AG04450 (cell line): ENCODE results near the gene METTL2B. TPM values are rescaled to one million over a fixed set of nuclear protein-coding genes. Genes with fewer than 3 reads are reported as not detected.

Experiments used
- CTCF ChIA-PET: fragments of 300-600, 350-600 bp; formaldehyde crosslinking; extraction: SDS; loops from one replicate; lab custom pipeline; 2022; ENCODE audit warnings: antibody characterized with exemption, inconsistent platforms; lab: Charles Lee
- POLR2A ChIA-PET: fragments of 350-600 bp; formaldehyde crosslinking; extraction: SDS; loops from one replicate; lab custom pipeline; 2021; ENCODE audit warnings: antibody characterized with exemption, inconsistent platforms; lab: Yijun Ruan, JAX
- DNase-seq: peaks from one replicate; pipeline ENCODE4 v3.0.0-alpha.2; 2011; ENCODE audit warnings: low read depth, low spot score
- H3K27ac ChIP-seq: one replicate; pipeline ENCODE4 v1.5.1; 2012; ENCODE audit warnings: low read depth, low read length, control low read depth
- H3K27me3 ChIP-seq: one replicate; pipeline ENCODE4 v1.6.0; 2012; ENCODE audit warnings: low read length; ENCODE audit not compliant: control insufficient read depth, insufficient read depth
- H3K4me3 ChIP-seq: 2 replicates; pipeline ENCODE4 v1.5.1; 2011; ENCODE audit warnings: mild to moderate bottlenecking, low read depth, low read length, control low read depth
- H3K9me3 ChIP-seq: 2 replicates; pipeline ENCODE4 v1.5.1; 2012; ENCODE audit warnings: low read length; ENCODE audit not compliant: control insufficient read depth, insufficient read depth
- CTCF ChIP-seq: IDR thresholded peaks from 2 replicates; pipeline ENCODE4 v1.5.1; 2011; ENCODE audit warnings: low read depth, low read length, control low read depth, inconsistent platforms
- polyA plus RNA-seq: library from polyadenylated mRNA; depleted of rRNA; stranded (reverse); fragments of >200 nt; gene quantifications from 2 replicates; pipeline ENCODE4 v1.2.3, GENCODE V29; 2011

The METTL2B gene
- polyA plus RNA-seq, 1 experiment, result 25.9 TPM

GRCh38 chr7:128442356-128442755, 34.2 kb upstream of the METTL2B start:
- ChIA-PET POLR2A (no interaction called here), CTCF (interaction anchor here (8.5 kb wide), 1 partner anchor 16 kb away, joined by 95 read pairs; no protein-coding TSS in a partner anchor)
- Histone ChIP-seq H3K4me3 (no peak overlapping the region), H3K9me3 (no peaks in the 10 kb centered on the region), H3K27me3 (peaks cover 12% of the 10 kb centered on the region), H3K27ac (no peak overlapping the region)
- no peak for DNase-seq
- no peak for TF ChIP-seq CTCF

- H3K27me3 ChIP-seq, result peaks cover 14% of the 10 kb centered on the region
- POLR2A ChIA-PET, result interaction anchor here (0.9 kb wide), 1 partner anchor 12 kb away, joined by 3 read pairs; the partner anchor contains the start of gene HILPDA
- CTCF ChIA-PET, result interaction anchor here (1.4 to 8.5 kb wide), 3 partner anchors 16 to 18 kb away, joined by 3 to 95 read pairs (median 5); no protein-coding TSS in a partner anchor
Observed at GRCh38 chr7:128443831-128444600, 32.5 kb upstream of the METTL2B start.

GRCh38 chr7:128446306-128446705, 30.2 kb upstream of the METTL2B start:
- no peak for TF ChIP-seq CTCF
- H3K9me3 ChIP-seq, result no peaks in the 10 kb centered on the region
- ChIA-PET CTCF (interaction anchor here (0.8 to 1.1 kb wide), 2 partner anchors 19 to 21 kb away, joined by 3 to 6 read pairs; no protein-coding TSS in a partner anchor), POLR2A (no interaction called here)
- H3K27ac ChIP-seq, result no peak overlapping the region
- DNase-seq, result no peak
- no peak overlapping the region for H3K4me3 ChIP-seq
- peaks cover 14% of the 10 kb centered on the region for H3K27me3 ChIP-seq

More at GRCh38 chr7:128443831-128444600, 32.5 kb upstream of the METTL2B start:
- no peak overlapping the region for H3K4me3 ChIP-seq
- H3K9me3 ChIP-seq, result no peaks in the 10 kb centered on the region
- DNase-seq, result no peak
- H3K27ac ChIP-seq, result no peak overlapping the region
- no peak for TF ChIP-seq CTCF

GRCh38 chr7:128447941-128448564, 28.5 kb upstream of the METTL2B start:
- Histone ChIP-seq H3K27me3 (peaks cover 19% of the 10 kb centered on the region), H3K27ac (no peak overlapping the region), H3K9me3 (no peaks in the 10 kb centered on the region), H3K4me3 (no peak overlapping the region)
- no peak for DNase-seq
- no peak for TF ChIP-seq CTCF
- POLR2A ChIA-PET, result no interaction called here
- CTCF ChIA-PET, result interaction anchor here (1.4 to 2.7 kb wide), 4 partner anchors 10 to 22 kb away, joined by 3 to 12 read pairs (median 10); no protein-coding TSS in a partner anchor
